ENCODE data around the gene PPP2R1B. TPM values are rescaled to one million over a fixed set of nuclear protein-coding genes. Genes with fewer than 3 reads are reported as not detected.

PPP2R1B gene
- 10 to 100 TPM; 21.0 to 35.3 TPM for total RNA-seq

DNA sequence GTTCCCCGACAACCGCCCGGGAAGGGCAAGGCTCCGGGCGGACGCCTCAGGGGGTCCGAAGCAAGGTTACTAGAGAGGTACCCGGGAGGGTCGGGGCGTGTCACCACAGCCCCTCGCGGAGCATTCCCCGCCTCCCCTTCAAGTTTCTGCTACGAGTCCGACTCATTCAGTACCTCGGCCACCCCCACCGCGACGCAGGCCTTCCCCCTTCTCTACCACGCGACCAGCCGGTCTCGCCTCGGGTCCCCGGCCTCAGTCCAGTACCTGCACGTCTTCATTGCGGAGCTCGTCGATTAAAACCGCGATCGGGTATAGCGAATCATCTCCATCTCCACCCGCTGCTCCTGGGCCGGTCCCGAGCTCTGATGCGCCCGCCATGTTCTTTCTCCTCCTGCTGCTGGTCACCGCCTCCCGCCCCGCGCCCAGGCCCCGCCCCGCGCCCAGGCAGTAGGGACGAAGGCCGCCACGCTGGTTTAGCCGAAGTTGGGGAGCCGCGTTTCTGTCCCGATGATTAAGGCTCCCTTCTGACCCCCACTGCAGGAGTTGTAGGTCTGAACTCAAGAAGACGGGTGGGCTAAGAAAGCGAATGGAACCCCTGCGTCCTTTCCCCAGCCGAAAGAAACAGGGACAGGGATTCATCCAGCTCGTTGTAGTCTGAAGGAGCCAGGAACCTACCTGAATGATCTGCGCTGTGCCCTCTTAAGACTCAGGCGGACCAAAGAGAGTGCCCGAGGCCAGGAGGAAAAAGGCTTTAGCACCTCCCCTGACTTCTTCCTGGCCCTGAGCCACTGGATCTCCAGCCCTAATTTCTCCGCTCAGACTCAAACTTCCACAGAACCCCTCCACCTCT, at the start of gene PPP2R1B:
Gene PPP2R1B, minus strand, starts transcription at position 406 of the 850 bp plus-strand sequence. Its CDS starts 28 bp downstream, at position 378.

Other genes starting within 250 kb of the PPP2R1B start
- gene LAYN, start 225.7 kb downstream of the PPP2R1B start, total RNA-seq = 10 to 100 TPM in 1 of 2 donors, 1 to 10 TPM in 1; 7.2 to 11.0 TPM
- 10 to 100 TPM; 12.0 to 16.5 TPM for gene SIK2, start 163.9 kb downstream of the PPP2R1B start, total RNA-seq
- 10 to 100 TPM; 38.5 to 44.6 TPM for gene ALG9, start 105.2 kb upstream of the PPP2R1B start, total RNA-seq
- 1 to 10 TPM; 6.0 to 6.5 TPM for gene FDXACB1, start 112.8 kb upstream of the PPP2R1B start, total RNA-seq
- 10 to 100 TPM; 13.3 to 29.9 TPM for gene CFAP68, start 113.2 kb upstream of the PPP2R1B start, total RNA-seq
- gene CRYAB, start 145.4 kb upstream of the PPP2R1B start, total RNA-seq = 10 to 100 TPM; 63.3 to 92.9 TPM
- 1 to 10 TPM in 1 of 2 donors, under 1 TPM in 1; 1.00 to 3.1 TPM for gene HSPB2, start 146.3 kb upstream of the PPP2R1B start, total RNA-seq
- 1 to 10 TPM in 1 of 2 donors, under 1 TPM in 1; under 0.01 to 1.4 TPM for gene C11orf52, start 152.5 kb upstream of the PPP2R1B start, total RNA-seq
- gene DIXDC1, start 171.0 kb upstream of the PPP2R1B start, total RNA-seq = 10 to 100 TPM; 11.7 TPM